K562 (cell line): ENCODE data around the gene ERICH2. TPM values are rescaled to one million over a fixed set of nuclear protein-coding genes. Genes with fewer than 3 reads are reported as not detected.
A peak's percentile ranks its signal among the peaks of the same experiment; 100 is the strongest.

ENCODE experiments used
- BMI1 ChIP-seq: fragments of 150-350 bp; IDR thresholded peaks from 2 replicates; pipeline ENCODE4 v1.6.1; 2014; ENCODE audit warnings: low read length
- BRD9 ChIP-seq: fragments of 450-650 bp; IDR thresholded peaks from 2 replicates; pipeline ENCODE4 v1.6.1; 2018; ENCODE audit warnings: low read depth; ENCODE audit not compliant: partially characterized antibody
- FOXK1 ChIP-seq: sonication (generic); formaldehyde crosslinking; IDR thresholded peaks from 2 replicates; pipeline ENCODE4 v1.8.0; 2022; ENCODE audit warnings: missing genetic modification reagents, mild to moderate bottlenecking, borderline replicate concordance
- FOXM1 ChIP-seq, 2 experiments: fragments of 450-650 bp in 1 of 2; sonication (generic) in 1 of 2; formaldehyde crosslinking in 1 of 2; IDR thresholded peaks; 2 replicates each; pipeline versions ENCODE4 v1.6.1 to v1.9.0; 2017 to 2022; ENCODE audit warnings: low read depth in 2 of 2, mild to moderate bottlenecking in 2 of 2, missing genetic modification reagents in 1 of 2, moderate library complexity in 1 of 2
- LCOR ChIP-seq: sonication (generic); formaldehyde crosslinking; IDR thresholded peaks from 2 replicates; pipeline ENCODE4 v1.8.0; 2022; ENCODE audit warnings: mild to moderate bottlenecking, missing genetic modification reagents
- MYBL2 ChIP-seq, 2 experiments: fragments of 450-650 bp in 1 of 2; sonication (generic) in 1 of 2; formaldehyde crosslinking in 1 of 2; IDR thresholded peaks; 2 replicates each; pipeline versions ENCODE4 v1.6.1 to v1.8.1; 2017 to 2022; ENCODE audit warnings: borderline replicate concordance in 1 of 2, inconsistent platforms in 1 of 2, low read depth in 1 of 2, mild to moderate bottlenecking in 1 of 2, missing genetic modification reagents in 1 of 2, moderate library complexity in 1 of 2
- NCOA2 ChIP-seq, 2 experiments: fragments of 450-650 bp; IDR thresholded peaks; 2 replicates each; pipeline ENCODE4 v1.6.1; 2018; ENCODE audit warnings: mild to moderate bottlenecking in 2 of 2, moderate library complexity in 1 of 2; ENCODE audit not compliant: partially characterized antibody in 2 of 2
- NFIX ChIP-seq: fragments of 250-450 bp; sonication (Bioruptor Pico); IDR thresholded peaks from 2 replicates; pipeline ENCODE4 v1.4.0; 2020; ENCODE audit warnings: low read depth, mild to moderate bottlenecking, moderate library complexity
- RHOXF2B ChIP-seq: fragments of 250-450 bp; sonication (Bioruptor Pico); conservative IDR thresholded peaks from 2 replicates; pipeline ENCODE4 v1.5.1; 2021
- SP2 ChIP-seq: IDR thresholded peaks from 2 replicates; pipeline ENCODE4 v1.6.1; 2011; ENCODE audit warnings: mild to moderate bottlenecking, low read depth, low read length, moderate library complexity; ENCODE audit not compliant: poor library complexity, severe bottlenecking; ENCODE audit errors: extremely low read depth
- TCF3 ChIP-seq: sonication (generic); formaldehyde crosslinking; IDR thresholded peaks from 2 replicates; pipeline ENCODE4 v1.4.0; 2020; ENCODE audit warnings: mild to moderate bottlenecking, missing genetic modification reagents
- ZNF436 ChIP-seq: fragments of 250-450, 450-650 bp; sonication (Bioruptor Pico); formaldehyde crosslinking; IDR thresholded peaks from 2 replicates; pipeline ENCODE4 v1.7.0; 2020; ENCODE audit warnings: mild to moderate bottlenecking
- ZNF445 ChIP-seq: fragments of 250-450 bp; sonication (Bioruptor Pico); IDR thresholded peaks from 2 replicates; pipeline ENCODE4 v1.4.0; 2020; ENCODE audit warnings: low read depth, mild to moderate bottlenecking, moderate library complexity
- ZNF644 ChIP-seq: fragments of 200-800 bp; sonication (Bioruptor generic); IDR thresholded peaks from 2 replicates; pipeline ENCODE4 v1.6.1; 2016; ENCODE audit warnings: low read depth, missing genetic modification characterization, missing compliant biosample characterization
- polyA plus RNA-seq, 8 experiments: library from polyadenylated mRNA; depleted of rRNA in 4 of 8; stranded (reverse) in 5 of 8; unstranded in 3 of 8; fragments of >200 nt; fragmentation: Nextera tagmentation in 2 of 8; fragmentation: Illumina TruSeq in 1 of 8; extraction: Ambion mirVana in 2 of 8; extraction: Trizol in 1 of 8; gene quantifications; 2 replicates each; pipeline versions ENCODE4 v1.2.1 to v1.2.3, GENCODE V29; 2011 to 2014; ENCODE audit warnings: inconsistent platforms in 1 of 8, missing spikeins in 1 of 8
- total RNA-seq, 7 experiments: library from RNA; depleted of rRNA in 6 of 7; stranded (reverse); fragments of >200 nt in 6 of 7; fragmentation: Illumina TruSeq in 2 of 7; extraction: Trizol in 2 of 7; gene quantifications; 2 replicates each; pipeline versions ENCODE4 v1.2.1 to v1.2.3, GENCODE V29; 2011 to 2021; ENCODE audit warnings: low replicate concordance in 1 of 7
- TF ChIP-seq, protein P1 (sequence below): IDR thresholded peaks from 2 replicates; pipeline ENCODE4 v1.6.1; 2014; ENCODE audit warnings: antibody characterized with exemption
- TF ChIP-seq, protein P2 (sequence below): fragments of 250-450 bp; sonication (Bioruptor Pico); IDR thresholded peaks from 2 replicates; pipeline ENCODE4 v1.4.0; 2020; ENCODE audit warnings: mild to moderate bottlenecking
- TF ChIP-seq, protein P3 (sequence below), 3 experiments: fragments of 200-800 bp in 1 of 3; fragments of 250-450 bp in 1 of 3; fragments of 450-650 bp in 1 of 3; sonication (Bioruptor Pico) in 1 of 3; sonication (Bioruptor generic) in 1 of 3; formaldehyde crosslinking in 1 of 3; IDR thresholded peaks; 2 replicates each; pipeline versions ENCODE4 v1.6.1 to v1.8.0; 2016 to 2022; ENCODE audit warnings: mild to moderate bottlenecking in 2 of 3, missing genetic modification characterization in 2 of 3, missing compliant biosample characterization in 1 of 3, moderate library complexity in 1 of 3

The ERICH2 gene
- total and polyA plus RNA-seq, 9 of the 15 experiments (the other 6 are each of a cell fraction or from before 2014, with no cell fraction given): 0.85 to 2.4 (median 1.6) TPM

DNA sequence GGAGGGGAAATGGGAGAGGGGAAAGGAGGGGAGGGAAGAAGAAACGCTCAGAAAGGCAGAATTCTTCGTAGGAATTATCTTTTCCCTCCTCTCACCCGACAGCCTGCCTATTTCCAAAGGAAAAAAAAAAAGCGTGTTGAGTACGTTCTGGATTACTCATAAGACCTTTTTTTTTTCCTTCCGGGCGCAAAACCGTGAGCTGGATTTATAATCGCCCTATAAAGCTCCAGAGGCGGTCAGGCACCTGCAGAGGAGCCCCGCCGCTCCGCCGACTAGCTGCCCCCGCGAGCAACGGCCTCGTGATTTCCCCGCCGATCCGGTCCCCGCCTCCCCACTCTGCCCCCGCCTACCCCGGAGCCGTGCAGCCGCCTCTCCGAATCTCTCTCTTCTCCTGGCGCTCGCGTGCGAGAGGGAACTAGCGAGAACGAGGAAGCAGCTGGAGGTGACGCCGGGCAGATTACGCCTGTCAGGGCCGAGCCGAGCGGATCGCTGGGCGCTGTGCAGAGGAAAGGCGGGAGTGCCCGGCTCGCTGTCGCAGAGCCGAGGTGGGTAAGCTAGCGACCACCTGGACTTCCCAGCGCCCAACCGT, 46.4 kb downstream of the ERICH2 start, which contains the start of gene GAD1 (continued):
- TF ChIP-seq, protein P1, sequence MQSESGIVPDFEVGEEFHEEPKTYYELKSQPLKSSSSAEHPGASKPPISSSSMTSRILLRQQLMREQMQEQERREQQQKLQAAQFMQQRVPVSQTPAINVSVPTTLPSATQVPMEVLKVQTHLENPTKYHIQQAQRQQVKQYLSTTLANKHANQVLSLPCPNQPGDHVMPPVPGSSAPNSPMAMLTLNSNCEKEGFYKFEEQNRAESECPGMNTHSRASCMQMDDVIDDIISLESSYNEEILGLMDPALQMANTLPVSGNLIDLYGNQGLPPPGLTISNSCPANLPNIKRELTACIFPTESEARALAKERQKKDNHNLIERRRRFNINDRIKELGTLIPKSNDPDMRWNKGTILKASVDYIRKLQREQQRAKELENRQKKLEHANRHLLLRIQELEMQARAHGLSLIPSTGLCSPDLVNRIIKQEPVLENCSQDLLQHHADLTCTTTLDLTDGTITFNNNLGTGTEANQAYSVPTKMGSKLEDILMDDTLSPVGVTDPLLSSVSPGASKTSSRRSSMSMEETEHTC: peak; percentile 65; the same call in 1 of the 2 replicates
- TF ChIP-seq FOXM1 (IDR thresholded peaks at IDR 0.05; ENCODE audit: low read depth): no peak
- no peak for TF ChIP-seq FOXM1 (CRISPR knock-in tag; IDR thresholded peaks at IDR 0.05; ENCODE audit: low read depth)
- TF ChIP-seq NCOA2 (IDR thresholded peaks at IDR 0.05; ENCODE audit: partially characterized antibody in 2 of 2): no peak
- TF ChIP-seq TCF3 (CRISPR knock-in tag): peak; percentile 47; the same call in 1 of the 2 replicates
- TF ChIP-seq MYBL2 (IDR thresholded peaks at IDR 0.05; ENCODE audit: low read depth): no peak
- TF ChIP-seq MYBL2 (CRISPR knock-in tag; IDR thresholded peaks at IDR 0.05; ENCODE audit: borderline replicate concordance): no peak
- TF ChIP-seq ZNF436 (CRISPR knock-in tag): no peak
- TF ChIP-seq, protein P2, sequence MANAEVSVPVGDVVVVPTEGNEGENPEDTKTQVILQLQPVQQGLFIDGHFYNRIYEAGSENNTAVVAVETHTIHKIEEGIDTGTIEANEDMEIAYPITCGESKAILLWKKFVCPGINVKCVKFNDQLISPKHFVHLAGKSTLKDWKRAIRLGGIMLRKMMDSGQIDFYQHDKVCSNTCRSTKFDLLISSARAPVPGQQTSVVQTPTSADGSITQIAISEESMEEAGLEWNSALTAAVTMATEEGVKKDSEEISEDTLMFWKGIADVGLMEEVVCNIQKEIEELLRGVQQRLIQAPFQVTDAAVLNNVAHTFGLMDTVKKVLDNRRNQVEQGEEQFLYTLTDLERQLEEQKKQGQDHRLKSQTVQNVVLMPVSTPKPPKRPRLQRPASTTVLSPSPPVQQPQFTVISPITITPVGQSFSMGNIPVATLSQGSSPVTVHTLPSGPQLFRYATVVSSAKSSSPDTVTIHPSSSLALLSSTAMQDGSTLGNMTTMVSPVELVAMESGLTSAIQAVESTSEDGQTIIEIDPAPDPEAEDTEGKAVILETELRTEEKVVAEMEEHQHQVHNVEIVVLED: peak; percentile 43
- TF ChIP-seq NFIX (CRISPR knock-in tag): no peak
- TF ChIP-seq LCOR (CRISPR knock-in tag): no peak; the same call in 1 of the 2 replicates
- TF ChIP-seq RHOXF2B: no peak
- TF ChIP-seq, protein P3, sequence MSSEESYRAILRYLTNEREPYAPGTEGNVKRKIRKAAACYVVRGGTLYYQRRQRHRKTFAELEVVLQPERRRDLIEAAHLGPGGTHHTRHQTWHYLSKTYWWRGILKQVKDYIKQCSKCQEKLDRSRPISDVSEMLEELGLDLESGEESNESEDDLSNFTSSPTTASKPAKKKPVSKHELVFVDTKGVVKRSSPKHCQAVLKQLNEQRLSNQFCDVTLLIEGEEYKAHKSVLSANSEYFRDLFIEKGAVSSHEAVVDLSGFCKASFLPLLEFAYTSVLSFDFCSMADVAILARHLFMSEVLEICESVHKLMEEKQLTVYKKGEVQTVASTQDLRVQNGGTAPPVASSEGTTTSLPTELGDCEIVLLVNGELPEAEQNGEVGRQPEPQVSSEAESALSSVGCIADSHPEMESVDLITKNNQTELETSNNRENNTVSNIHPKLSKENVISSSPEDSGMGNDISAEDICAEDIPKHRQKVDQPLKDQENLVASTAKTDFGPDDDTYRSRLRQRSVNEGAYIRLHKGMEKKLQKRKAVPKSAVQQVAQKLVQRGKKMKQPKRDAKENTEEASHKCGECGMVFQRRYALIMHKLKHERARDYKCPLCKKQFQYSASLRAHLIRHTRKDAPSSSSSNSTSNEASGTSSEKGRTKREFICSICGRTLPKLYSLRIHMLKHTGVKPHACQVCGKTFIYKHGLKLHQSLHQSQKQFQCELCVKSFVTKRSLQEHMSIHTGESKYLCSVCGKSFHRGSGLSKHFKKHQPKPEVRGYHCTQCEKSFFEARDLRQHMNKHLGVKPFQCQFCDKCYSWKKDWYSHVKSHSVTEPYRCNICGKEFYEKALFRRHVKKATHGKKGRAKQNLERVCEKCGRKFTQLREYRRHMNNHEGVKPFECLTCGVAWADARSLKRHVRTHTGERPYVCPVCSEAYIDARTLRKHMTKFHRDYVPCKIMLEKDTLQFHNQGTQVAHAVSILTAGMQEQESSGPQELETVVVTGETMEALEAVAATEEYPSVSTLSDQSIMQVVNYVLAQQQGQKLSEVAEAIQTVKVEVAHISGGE (CRISPR knock-in tag; IDR thresholded peaks at IDR 0.05): no peak
- TF ChIP-seq BRD9: no peak
- no peak for TF ChIP-seq BMI1
- TF ChIP-seq ZNF644: no peak
- no peak for TF ChIP-seq SP2
- 0 out of 2 replicates have a peak, but pooled peaks have one; percentile 18 for TF ChIP-seq FOXK1 (CRISPR knock-in tag)
- no peak for TF ChIP-seq ZNF445
